BLaER1 treated with 17β-estradiol and CSF1 and Interleukin-3, amounts not matched to agents 10 nM and 100 nM (cell line): ENCODE measurements around the gene AP1S3.
"Not testable (repeated sequence)": the region's sequence is repeated elsewhere in the genome, so short reads cannot be mapped to it uniquely, and the experiment has no call there.

ENCODE experiments used
- H3K27ac ChIP-seq, 11 experiments: shearing (Covaris generic); formaldehyde crosslinking; 2 replicates each; pipeline ENCODE4 v1.8.1; 2022
- H3K27me3 ChIP-seq, 11 experiments: shearing (Covaris generic); formaldehyde crosslinking; 2 replicates each; pipeline ENCODE4 v1.8.1; 2022
- H3K36me3 ChIP-seq, 11 experiments: shearing (Covaris generic); formaldehyde crosslinking; 2 replicates each; pipeline ENCODE4 v1.8.1; 2022
- H3K4me1 ChIP-seq, 10 experiments: shearing (Covaris generic); formaldehyde crosslinking; 2 replicates each; pipeline ENCODE4 v1.8.1; 2022
- H3K4me2 ChIP-seq, 11 experiments: shearing (Covaris generic); formaldehyde crosslinking; 2 replicates each; pipeline ENCODE4 v1.8.1; 2022
- H3K4me3 ChIP-seq, 10 experiments: shearing (Covaris generic); formaldehyde crosslinking; 2 replicates each; pipeline ENCODE4 v1.8.1; 2022
- H3K9ac ChIP-seq, 11 experiments: shearing (Covaris generic); formaldehyde crosslinking; 2 replicates each; pipeline ENCODE4 v1.8.1; 2022
- H3K9me3 ChIP-seq, 11 experiments: shearing (Covaris generic); formaldehyde crosslinking; replicated peaks in 1 of 11; 2 replicates each; pipeline ENCODE4 v1.8.1; 2022
- H4K20me1 ChIP-seq, 11 experiments: shearing (Covaris generic); formaldehyde crosslinking; 2 replicates each; pipeline ENCODE4 v1.8.1; 2022
- Cebpa-rat ChIP-seq, 11 experiments: shearing (Covaris generic); IDR thresholded peaks; 2 replicates each; pipeline ENCODE4 v1.8.1; 2022

The AP1S3 gene

GRCh38 chr2:223820549-223820948 lies 16.8 kb downstream of the AP1S3 start:
- H3K9ac ChIP-seq: no peak overlapping the region
- H3K4me2 ChIP-seq: no peak overlapping the region
- H4K20me1 ChIP-seq: no peaks in the 10 kb centered on the region
- H3K27me3 ChIP-seq: no peaks in the 10 kb centered on the region
- peaks cover 0 to 13% (median 9%) of the 10 kb centered on the region in 10 experiments; a peak in 13 of 20 replicates for H3K4me1 ChIP-seq
- peaks cover 0 to 10% (median under 1%) of the 10 kb centered on the region in 11 experiments; a peak in 1 of 22 replicates for H3K9me3 ChIP-seq
- no peak for TF ChIP-seq Cebpa-rat (IDR thresholded peaks at IDR 0.05)
- H3K4me3 ChIP-seq: no peak overlapping the region
- no peak overlapping the region for H3K27ac ChIP-seq
- H3K36me3 ChIP-seq: peaks cover 0 to 5% (median 0%) of the 10 kb centered on the region in 11 experiments; a peak in 1 of 22 replicates

- H3K4me3 ChIP-seq: no peak overlapping the region
- H3K4me2 ChIP-seq: no peak overlapping the region
- peaks cover 0 to 19% (median 9%) of the 10 kb centered on the region in 10 experiments; a peak in 13 of 20 replicates for H3K4me1 ChIP-seq
- peaks cover 0 to 5% (median 0%) of the 10 kb centered on the region in 11 experiments; a peak in 1 of 22 replicates for H3K36me3 ChIP-seq
- TF ChIP-seq Cebpa-rat (IDR thresholded peaks at IDR 0.05): no peak
- H3K9me3 ChIP-seq: peaks cover 0 to 9% (median 0%) of the 10 kb centered on the region in 11 experiments; a peak in 1 of 22 replicates
- no peaks in the 10 kb centered on the region for H4K20me1 ChIP-seq
- no peaks in the 10 kb centered on the region for H3K27me3 ChIP-seq
- no peak overlapping the region for H3K27ac ChIP-seq
- no peak overlapping the region for H3K9ac ChIP-seq
Observed at GRCh38 chr2:223819891-223820290, 17.5 kb downstream of the AP1S3 start.

GRCh38 chr2:223815884-223816570 lies 21.4 kb downstream of the AP1S3 start:
- Histone ChIP-seq H3K9ac (no peak overlapping the region), H3K4me1 (peaks cover 0 to 19% (median 9%) of the 10 kb centered on the region in 10 experiments; a peak in 13 of 20 replicates)

GRCh38 chr2:223815186-223815883 lies 22.0 kb downstream of the AP1S3 start:
- TF ChIP-seq Cebpa-rat (IDR thresholded peaks at IDR 0.05): no peak
- H3K4me1 ChIP-seq: peaks cover 0 to 19% (median 9%) of the 10 kb centered on the region in 10 experiments; a peak in 13 of 20 replicates
- H3K4me2 ChIP-seq: peak overlapping the region; percentile 1 to 62 (median 35); a peak in 14 of 22 replicates
- no peak overlapping the region for H3K9ac ChIP-seq
- H3K36me3 ChIP-seq: no peaks in the 10 kb centered on the region
- H4K20me1 ChIP-seq: no peaks in the 10 kb centered on the region
- H3K27me3 ChIP-seq: no peaks in the 10 kb centered on the region
- no peaks in the 10 kb centered on the region for H3K9me3 ChIP-seq
- H3K4me3 ChIP-seq: no peak overlapping the region
- no peak overlapping the region for H3K27ac ChIP-seq

More at GRCh38 chr2:223815884-223816570, 21.4 kb downstream of the AP1S3 start:
- H3K4me3 ChIP-seq: no peak overlapping the region
- peak overlapping the region; percentile 1 to 62 (median 35); a peak in 19 of 22 replicates for H3K4me2 ChIP-seq
- H3K9me3 ChIP-seq: no peaks in the 10 kb centered on the region
- H3K27me3 ChIP-seq: no peaks in the 10 kb centered on the region
- no peaks in the 10 kb centered on the region for H3K36me3 ChIP-seq
- no peaks in the 10 kb centered on the region for H4K20me1 ChIP-seq
- TF ChIP-seq Cebpa-rat (IDR thresholded peaks at IDR 0.05): no peak
- no peak overlapping the region for H3K27ac ChIP-seq

GRCh38 chr2:223814764-223815163 lies 22.6 kb downstream of the AP1S3 start:
- H3K36me3 ChIP-seq, H4K20me1 ChIP-seq, H3K9ac ChIP-seq, H3K27ac ChIP-seq, H3K4me2 ChIP-seq, H3K27me3 ChIP-seq, H3K9me3 ChIP-seq, H3K4me3 ChIP-seq: not testable (repeated sequence)
- H3K4me1 ChIP-seq: peaks cover 0 to 19% (median 9%) of the 10 kb centered on the region in 10 experiments; a peak in 13 of 20 replicates

GRCh38 chr2:223813329-223813728 lies 24.1 kb downstream of the AP1S3 start:
- Histone ChIP-seq H3K4me1 (peaks cover 0 to 19% (median 9%) of the 10 kb centered on the region in 10 experiments; a peak in 13 of 20 replicates), H3K36me3 (no peaks in the 10 kb centered on the region), H4K20me1 (no peaks in the 10 kb centered on the region), H3K27ac (no peak overlapping the region), H3K4me2 (no peak overlapping the region), H3K9ac (no peak overlapping the region), H3K9me3 (peaks cover 0 to 6% (median 0%) of the 10 kb centered on the region in 11 experiments; a peak in 1 of 22 replicates), H3K4me3 (no peak overlapping the region), H3K27me3 (no peaks in the 10 kb centered on the region)
- TF ChIP-seq Cebpa-rat (IDR thresholded peaks at IDR 0.05): no peak

- no peak overlapping the region for H3K4me2 ChIP-seq
- peaks cover 0 to 6% (median 0%) of the 10 kb centered on the region in 11 experiments; a peak in 1 of 22 replicates for H3K9me3 ChIP-seq
- TF ChIP-seq Cebpa-rat (IDR thresholded peaks at IDR 0.05): no peak
- H3K36me3 ChIP-seq: no peaks in the 10 kb centered on the region
- no peaks in the 10 kb centered on the region for H4K20me1 ChIP-seq
- H3K27me3 ChIP-seq: no peaks in the 10 kb centered on the region
- H3K27ac ChIP-seq: no peak overlapping the region
- H3K9ac ChIP-seq: no peak overlapping the region
- H3K4me3 ChIP-seq: no peak overlapping the region
- peaks cover 0 to 18% (median 9%) of the 10 kb centered on the region in 10 experiments; a peak in 13 of 20 replicates for H3K4me1 ChIP-seq
Observed at GRCh38 chr2:223811757-223812156, 25.6 kb downstream of the AP1S3 start.

- Histone ChIP-seq H3K36me3 (no peaks in the 10 kb centered on the region), H4K20me1 (no peaks in the 10 kb centered on the region), H3K27ac (no peak overlapping the region), H3K4me2 (no peak overlapping the region; a peak in 1 of 22 replicates), H3K4me3 (no peak overlapping the region), H3K9me3 (peaks cover 0 to 6% (median 0%) of the 10 kb centered on the region in 11 experiments; a peak in 1 of 22 replicates), H3K4me1 (peaks cover 0 to 9% (median 0%) of the 10 kb centered on the region in 10 experiments; a peak in 4 of 20 replicates), H3K9ac (no peak overlapping the region), H3K27me3 (no peaks in the 10 kb centered on the region)
- no peak for TF ChIP-seq Cebpa-rat (IDR thresholded peaks at IDR 0.05)
Observed at GRCh38 chr2:223805008-223805407, 32.4 kb downstream of the AP1S3 start.

- no peak overlapping the region for H3K4me3 ChIP-seq
- TF ChIP-seq Cebpa-rat (IDR thresholded peaks at IDR 0.05): no peak
- no peaks in the 10 kb centered on the region for H4K20me1 ChIP-seq
- H3K4me2 ChIP-seq: no peak overlapping the region
- H3K4me1 ChIP-seq: peaks cover 0 to 9% (median 2%) of the 10 kb centered on the region in 10 experiments; a peak in 7 of 20 replicates
- H3K9me3 ChIP-seq: no peaks in the 10 kb centered on the region
- no peaks in the 10 kb centered on the region for H3K27me3 ChIP-seq
- no peaks in the 10 kb centered on the region for H3K36me3 ChIP-seq
- no peak overlapping the region for H3K27ac ChIP-seq
- no peak overlapping the region for H3K9ac ChIP-seq
Observed at GRCh38 chr2:223801736-223802135, 35.6 kb downstream of the AP1S3 start.
